Stimulated activated CD4-positive, alpha-beta T cell treated with anti-CD3 and anti-CD28 coated beads, Interleukin-2, amount 100 ng/mL, for 4 hours (primary cell): ENCODE data around the gene NABP2.
"Not testable (repeated sequence)": the region's sequence is repeated elsewhere in the genome, so short reads cannot be mapped to it uniquely, and the experiment has no call there.

ENCODE experiments used
- DNase-seq: peaks from one replicate; pipeline ENCODE4 v3.0.0-alpha.2; 2020; ENCODE audit warnings: low read depth

NABP2 gene

GRCh38 chr12:56247923-56248322, 23.8 kb downstream of the NABP2 start:
- no peak for DNase-seq

GRCh38 chr12:56248711-56249110, 24.6 kb downstream of the NABP2 start:
- DNase-seq = no peak

- no peak for DNase-seq
Observed at GRCh38 chr12:56252649-56253048, 28.5 kb downstream of the NABP2 start.

GRCh38 chr12:56253091-56253490, 28.9 kb downstream of the NABP2 start:
- DNase-seq = no peak

- no peak for DNase-seq
Observed at GRCh38 chr12:56255671-56256070, 31.5 kb downstream of the NABP2 start.

- no peak for DNase-seq
Observed at GRCh38 chr12:56256326-56256960, 32.3 kb downstream of the NABP2 start.

- no peak for DNase-seq
Observed at GRCh38 chr12:56257071-56257470, 32.9 kb downstream of the NABP2 start.

- no peak for DNase-seq
Observed at GRCh38 chr12:56257491-56258067, 33.4 kb downstream of the NABP2 start.

GRCh38 chr12:56258068-56258819, 34.1 kb downstream of the NABP2 start, which contains the start of gene ANKRD52:
Gene ANKRD52, minus strand, starts transcription at chr12:56258384. Its CDS starts 115 bp downstream, at chr12:56258269.
- DNase-seq = peak; percentile 68

GRCh38 chr12:56258820-56259183, 34.7 kb downstream of the NABP2 start:
- no peak for DNase-seq

GRCh38 chr12:56260380-56260779, 36.2 kb downstream of the NABP2 start:
- no peak for DNase-seq

- no peak for DNase-seq
Observed at GRCh38 chr12:56260921-56261320, 36.8 kb downstream of the NABP2 start.

GRCh38 chr12:56261503-56262232, 37.5 kb downstream of the NABP2 start:
- no peak for DNase-seq

GRCh38 chr12:56262955-56263354, 38.8 kb downstream of the NABP2 start:
- not testable (repeated sequence) for DNase-seq

GRCh38 chr12:56266068-56266692, 42.0 kb downstream of the NABP2 start:
- DNase-seq = not testable (repeated sequence)

GRCh38 chr12:56266693-56267442, 42.7 kb downstream of the NABP2 start, which contains the start of gene COQ10A:
Gene COQ10A, plus strand, starts transcription at chr12:56266942. Its CDS starts 177 bp downstream, at chr12:56267119.
- peak; percentile 85 for DNase-seq

GRCh38 chr12:56267443-56268071, 43.4 kb downstream of the NABP2 start:
- DNase-seq = no peak

GRCh38 chr12:56271031-56271430, 46.9 kb downstream of the NABP2 start:
- no peak for DNase-seq

- DNase-seq = not testable (repeated sequence)
Observed at GRCh38 chr12:56272468-56272867, 48.3 kb downstream of the NABP2 start.

- DNase-seq = no peak
Observed at GRCh38 chr12:56274299-56274698, 50.2 kb downstream of the NABP2 start.

- no peak for DNase-seq
Observed at GRCh38 chr12:56278905-56279304, 54.8 kb downstream of the NABP2 start.
